EL (cell line): ENCODE data around the gene THTPA.

ENCODE experiments used
- DNase-seq: peaks from one replicate; pipeline ENCODE4 v3.0.0-alpha.2; 2016

The THTPA gene

DNA sequence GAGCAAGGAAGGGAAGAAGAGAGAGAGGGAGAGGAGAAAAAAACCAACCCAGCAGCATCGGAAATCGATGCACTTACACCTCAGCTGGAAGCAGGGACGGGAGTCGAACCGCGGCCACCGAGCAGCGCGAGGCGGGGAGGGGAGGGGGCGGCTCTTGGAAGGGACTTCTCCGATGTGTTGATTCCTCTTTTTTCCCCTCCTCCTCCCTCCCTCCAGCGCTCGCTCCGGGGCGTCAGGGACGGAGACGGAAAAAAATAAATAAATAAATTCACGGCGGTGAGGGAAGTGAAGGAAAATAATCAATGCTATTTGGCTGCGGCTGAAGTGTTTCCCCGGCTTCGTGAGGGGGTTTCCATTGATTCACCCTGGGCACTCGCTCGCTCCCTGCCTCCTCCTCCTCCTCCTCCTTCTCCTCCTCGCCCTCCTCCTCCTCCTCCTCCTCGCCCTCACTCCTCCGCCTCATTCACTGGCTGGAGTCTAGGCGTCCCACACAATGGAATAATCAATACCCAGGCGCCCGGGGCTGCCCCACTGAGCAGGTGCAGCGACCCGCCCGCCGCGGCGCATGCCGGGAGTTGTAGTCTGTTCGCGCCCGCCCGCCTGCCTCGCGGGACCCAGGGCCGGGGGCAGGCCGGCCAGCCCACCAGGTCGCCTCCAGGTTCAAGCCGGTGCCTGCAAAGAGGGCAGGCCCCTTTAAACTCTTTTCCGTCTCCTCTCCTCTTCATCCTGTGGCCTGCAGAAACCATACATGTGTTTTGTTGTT, 4.6 kb upstream of the THTPA start, which contains the start of gene ZFHX2:
ZFHX2 (minus strand) TSS at position 500 of the 763 bp plus-strand sequence. CDS start 16,440 bp downstream, outside the sequence.
- DNase-seq, result peak; percentile 78

DNA sequence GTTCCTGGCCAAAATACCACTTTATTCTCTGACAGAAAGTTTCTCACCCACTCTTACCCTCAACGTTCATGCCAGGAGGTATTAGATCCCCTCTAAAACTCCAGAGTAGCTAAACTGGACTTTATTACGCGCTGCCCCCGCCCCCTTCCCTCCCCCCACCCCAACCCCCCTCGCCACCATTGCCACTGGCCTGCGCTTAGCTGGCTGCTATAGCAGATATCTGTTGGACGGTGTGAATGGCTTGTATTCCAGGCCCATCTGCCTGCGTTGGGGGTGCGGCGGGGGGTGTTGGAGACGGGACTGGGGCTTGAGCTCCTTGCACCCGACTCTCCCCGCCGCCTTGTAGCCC, 564 bp upstream of the THTPA start:
- no peak for DNase-seq

DNA sequence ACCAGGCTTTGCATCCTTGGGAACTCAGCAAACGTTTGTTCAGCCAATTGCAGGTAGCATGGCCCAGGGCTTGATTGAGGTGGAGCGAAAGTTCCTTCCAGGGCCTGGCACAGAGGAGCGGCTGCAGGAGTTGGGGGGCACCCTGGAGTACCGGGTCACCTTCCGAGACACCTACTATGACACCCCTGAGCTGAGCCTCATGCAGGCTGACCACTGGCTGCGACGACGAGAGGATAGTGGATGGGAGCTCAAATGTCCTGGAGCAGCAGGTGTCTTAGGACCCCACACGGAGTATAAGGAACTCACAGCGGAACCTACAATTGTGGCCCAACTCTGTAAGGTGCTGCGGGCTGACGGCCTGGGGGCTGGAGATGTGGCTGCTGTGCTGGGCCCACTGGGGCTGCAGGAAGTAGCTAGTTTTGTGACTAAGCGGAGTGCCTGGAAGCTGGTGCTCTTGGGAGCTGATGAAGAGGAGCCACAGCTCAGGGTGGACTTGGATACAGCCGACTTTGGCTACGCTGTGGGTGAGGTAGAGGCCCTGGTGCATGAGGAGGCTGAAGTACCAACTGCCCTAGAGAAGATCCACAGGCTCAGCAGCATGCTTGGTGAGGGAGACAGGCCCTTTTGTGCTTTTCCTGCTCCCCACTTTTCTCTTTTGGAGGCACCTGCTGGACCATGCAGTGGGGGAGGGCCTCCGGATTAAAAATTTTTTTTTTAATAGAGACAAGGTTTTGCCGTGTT, 799 bp downstream of the THTPA start:
- DNase-seq, result peak; percentile 19

DNA sequence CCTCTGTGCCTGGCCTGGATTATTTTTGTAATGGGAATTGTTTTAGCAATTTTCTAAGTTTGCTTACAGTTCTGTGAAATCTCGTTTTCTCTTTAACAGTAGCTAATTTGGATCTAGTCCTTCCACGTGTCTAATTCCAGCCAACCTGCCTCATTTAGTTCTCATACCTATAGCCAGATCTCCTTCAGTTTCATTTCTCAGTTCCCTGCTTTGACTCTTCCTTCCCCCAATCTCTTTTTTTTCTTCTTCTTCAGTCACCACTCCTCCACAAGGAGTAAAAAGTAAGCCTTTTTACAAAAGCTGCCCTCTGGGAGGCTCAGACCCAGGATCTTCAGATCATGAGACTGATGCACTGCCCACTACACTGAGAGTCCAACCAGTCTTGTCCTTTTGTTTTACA, 1.4 kb downstream of the THTPA start:
- no peak for DNase-seq

- DNase-seq, result no peak
Observed at GRCh38 chr14:23557946-23558345, 1.9 kb downstream of the THTPA start.

- DNase-seq, result no peak
Observed at GRCh38 chr14:23558346-23559009, 2.4 kb downstream of the THTPA start.

DNA sequence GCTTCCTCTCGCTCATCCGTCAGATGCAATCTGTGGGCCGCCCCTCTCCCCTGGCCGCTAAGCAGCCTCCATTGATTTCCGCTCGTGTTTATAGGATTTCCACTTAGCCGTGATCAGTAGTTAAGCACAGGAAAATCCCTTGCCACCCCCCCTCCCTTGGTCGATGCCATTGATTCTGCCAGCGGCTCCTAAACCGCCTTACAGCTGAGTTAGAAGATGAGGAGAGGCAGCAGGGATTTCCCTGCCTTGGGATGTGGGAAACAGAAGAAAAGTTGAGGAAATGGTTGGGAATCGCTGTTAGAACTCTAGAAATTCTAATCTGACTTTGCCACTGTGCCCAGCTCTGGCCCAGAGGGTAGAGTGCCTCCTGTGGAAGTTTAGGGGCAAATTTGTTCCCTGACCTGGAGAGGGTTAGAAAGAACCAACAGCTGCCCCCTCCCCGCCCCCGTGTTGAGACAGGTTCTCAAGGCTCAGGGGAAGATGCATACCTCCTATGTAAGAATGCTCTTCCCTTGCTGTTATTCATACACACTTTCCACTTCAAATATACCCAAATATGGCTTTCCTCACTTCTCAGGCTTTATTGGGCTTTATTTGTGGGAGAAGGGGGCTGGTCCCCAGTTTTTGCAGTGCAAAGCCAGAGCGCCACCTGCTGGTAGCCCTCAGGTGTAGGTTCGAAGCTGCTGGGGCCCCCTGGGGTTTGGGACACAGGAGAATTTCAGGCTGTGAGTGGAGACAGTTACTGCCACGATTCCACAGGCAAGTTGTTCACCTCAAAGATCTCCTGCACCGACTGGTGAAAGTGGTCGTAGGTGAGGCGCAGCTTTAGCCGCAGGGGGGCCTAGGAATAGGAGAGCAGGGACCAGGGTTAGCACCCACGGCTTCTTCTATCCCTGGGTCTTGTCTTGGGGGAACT, 3.2 kb downstream of the THTPA start:
- peak; percentile 59 for DNase-seq

DNA sequence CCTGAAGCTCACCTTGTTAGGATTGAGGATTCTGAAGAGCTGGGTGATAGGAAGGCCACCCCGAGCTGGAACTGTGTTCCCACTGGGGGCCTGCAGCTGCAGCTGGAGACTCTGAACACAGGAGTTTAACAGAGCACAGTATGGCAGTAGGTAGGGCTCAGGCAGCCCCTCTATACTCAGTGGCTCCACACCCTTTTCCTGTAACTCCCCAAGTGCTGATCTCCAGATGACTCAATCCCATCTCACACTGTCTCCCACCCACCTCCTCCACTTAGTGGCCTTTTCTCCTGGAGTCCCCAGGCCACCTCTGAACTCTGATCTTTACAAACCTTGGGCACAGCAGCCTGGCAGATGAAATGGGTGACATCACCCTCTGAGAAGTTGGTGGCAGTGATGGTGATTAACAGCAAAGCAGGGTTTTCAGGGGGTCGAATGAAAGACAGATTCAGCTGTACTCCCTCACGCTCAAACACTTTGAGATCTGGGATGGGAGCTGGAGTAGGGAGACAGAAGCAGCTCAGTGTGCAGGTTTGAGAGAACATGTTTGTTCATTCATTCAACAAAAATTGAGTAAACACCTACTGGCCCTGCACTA, 4.0 kb downstream of the THTPA start:
- DNase-seq, result no peak

GRCh38 chr14:23561259-23561658, 5.2 kb downstream of the THTPA start:
- no peak for DNase-seq

GRCh38 chr14:23561873-23562821, 6.1 kb downstream of the THTPA start:
- no peak for DNase-seq

GRCh38 chr14:23562822-23563472, 6.9 kb downstream of the THTPA start:
- peak; percentile 44 for DNase-seq

DNA sequence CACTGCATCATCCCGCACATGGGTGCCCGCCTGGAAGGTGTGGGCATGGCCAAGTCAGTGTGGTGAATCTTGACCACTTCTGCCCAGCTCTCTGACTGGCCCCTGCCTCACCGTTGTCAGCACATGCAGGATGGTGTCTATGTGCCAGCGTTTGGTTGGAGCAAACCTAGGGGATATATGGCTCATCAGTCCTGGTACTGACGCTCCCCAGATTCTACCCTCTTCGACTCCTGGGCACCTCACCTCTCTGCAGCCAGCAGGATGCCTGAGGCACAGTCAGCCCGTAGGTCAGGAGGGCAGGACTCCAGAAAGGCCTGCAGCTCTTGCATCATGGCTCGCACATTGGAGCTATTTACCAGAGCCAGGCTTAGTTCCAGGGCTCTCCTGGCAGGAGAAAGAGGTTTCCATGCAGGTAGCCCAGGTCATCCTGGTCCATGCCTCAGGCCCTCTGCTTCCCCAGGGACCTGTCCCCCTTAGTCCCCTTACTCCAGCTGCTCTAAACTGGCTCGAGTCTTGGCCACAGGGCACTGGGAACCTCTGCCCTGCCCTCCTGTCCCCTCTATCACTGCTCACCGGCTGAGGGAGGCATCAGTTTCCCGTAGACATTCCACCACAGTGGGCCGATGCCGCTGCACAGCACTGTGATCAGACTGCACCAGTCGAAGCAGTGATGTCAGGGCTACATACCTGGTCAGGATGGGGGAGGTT, 7.6 kb downstream of the THTPA start:
- DNase-seq, result no peak

GRCh38 chr14:23564181-23564812, 8.2 kb downstream of the THTPA start:
- no peak for DNase-seq

GRCh38 chr14:23564876-23565275, 8.8 kb downstream of the THTPA start:
- no peak for DNase-seq

DNA sequence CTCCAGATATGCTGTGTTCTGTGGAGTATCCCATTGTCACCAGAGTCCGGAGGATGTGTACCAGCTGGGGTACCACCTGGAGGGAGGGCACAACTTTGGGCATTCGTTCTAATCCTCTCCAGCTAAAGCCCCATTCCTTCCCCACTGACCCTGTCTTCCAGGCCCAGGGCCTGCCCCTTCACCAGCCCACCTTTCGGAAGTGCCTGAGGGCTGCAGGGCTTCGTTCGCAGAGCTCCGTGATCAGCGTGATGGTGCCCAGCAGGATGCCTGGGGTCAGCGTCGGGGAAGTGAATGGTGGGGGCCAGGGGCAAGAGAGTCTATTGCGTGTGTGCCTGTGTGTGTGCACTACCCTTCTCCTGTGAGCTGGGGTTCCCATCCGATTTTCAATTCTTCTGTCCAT, 9.6 kb downstream of the THTPA start:
- DNase-seq, result no peak

GRCh38 chr14:23566112-23566777, 10.2 kb downstream of the THTPA start:
- DNase-seq, result no peak

DNA sequence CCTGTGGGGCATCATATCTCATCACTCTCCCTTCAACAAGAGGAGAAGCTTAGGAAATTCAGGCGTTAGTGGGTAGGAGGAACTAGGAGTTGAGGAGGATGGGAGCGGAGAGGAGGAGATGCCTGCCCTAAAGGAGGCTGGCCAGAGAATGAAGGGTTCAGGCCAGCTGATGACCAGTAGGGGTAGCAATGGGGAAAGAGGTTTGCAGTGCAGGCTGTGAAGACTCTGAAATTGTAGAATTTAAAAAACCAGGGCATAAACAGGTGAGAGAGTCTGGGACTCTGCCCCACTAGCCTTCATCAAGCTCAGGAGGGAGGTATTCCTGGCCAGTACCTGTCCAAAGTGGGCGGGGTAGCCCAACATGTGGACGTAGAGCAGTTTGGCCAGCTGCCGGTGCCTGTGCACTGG, 10.7 kb downstream of the THTPA start:
- peak; percentile 32 for DNase-seq

GRCh38 chr14:23567186-23568020, 11.3 kb downstream of the THTPA start, which contains the start of gene AP1G2:
Gene AP1G2 (minus strand): TSS chr14:23567791. CDS start chr14:23567314, 477 bp downstream.
- DNase-seq, result peak; percentile 85
